Osteocyte (in vitro differentiated cells): ENCODE results near the gene MRAS. TPM values are rescaled to one million over a fixed set of nuclear protein-coding genes. Genes with fewer than 3 reads are reported as not detected.
A peak's percentile ranks its signal among the peaks of the same experiment; 100 is the strongest.

Source experiments
- DNase-seq: peaks from one replicate; pipeline ENCODE4 v3.0.0; 2021; ENCODE audit warnings: mixed read lengths; ENCODE audit not compliant: unreplicated experiment; ENCODE audit errors: extremely low spot score
- H3K27ac Mint-ChIP-seq: one replicate; pipeline ENCODE4 v1.8.0; 2021; ENCODE audit warnings: mild to moderate bottlenecking, mixed read lengths; ENCODE audit not compliant: unreplicated experiment
- H3K27me3 Mint-ChIP-seq: one replicate; pipeline ENCODE4 v1.8.0; 2021; ENCODE audit warnings: mixed read lengths; ENCODE audit not compliant: unreplicated experiment
- H3K36me3 Mint-ChIP-seq: one replicate; pipeline ENCODE4 v1.8.0; 2021; ENCODE audit warnings: mixed read lengths; ENCODE audit not compliant: unreplicated experiment
- H3K4me1 Mint-ChIP-seq: one replicate; pipeline ENCODE4 v1.8.0; 2021; ENCODE audit warnings: mixed read lengths; ENCODE audit not compliant: unreplicated experiment
- H3K4me3 Mint-ChIP-seq: one replicate; pipeline ENCODE4 v1.8.0; 2021; ENCODE audit warnings: mild to moderate bottlenecking, moderate library complexity, mixed read lengths; ENCODE audit not compliant: unreplicated experiment
- H3K9me3 Mint-ChIP-seq: one replicate; pipeline ENCODE4 v1.8.0; 2021; ENCODE audit warnings: mixed read lengths; ENCODE audit not compliant: unreplicated experiment
- CTCF ChIP-seq: fragments of 200-600 bp; sonication (generic); IDR thresholded peaks from 2 replicates; pipeline ENCODE4 v1.5.0; 2021; ENCODE audit warnings: antibody characterized with exemption, mild to moderate bottlenecking, moderate library complexity
- total RNA-seq: library from RNA; stranded (reverse); gene quantifications from 2 replicates; pipeline ENCODE4 v1.2.1, GENCODE V29; 2021

The MRAS gene
- total RNA-seq, 1 donor from 2014 or later = 25.5 TPM

GRCh38 chr3:138331143-138331894 lies 17.1 kb upstream of the MRAS start:
- Mint-ChIP-seq H3K9me3 (no peaks in the 10 kb centered on the region), H3K27ac (no peak overlapping the region), H3K4me3 (no peak overlapping the region), H3K4me1 (peaks cover 11% of the 10 kb centered on the region), H3K36me3 (no peaks in the 10 kb centered on the region), H3K27me3 (peaks cover 39% of the 10 kb centered on the region)
- DNase-seq = no peak
- peak; percentile 39 for TF ChIP-seq CTCF

GRCh38 chr3:138332472-138333073 lies 15.8 kb upstream of the MRAS start:
- Mint-ChIP-seq H3K27me3 (peaks cover 45% of the 10 kb centered on the region), H3K27ac (no peak overlapping the region), H3K4me3 (no peak overlapping the region), H3K9me3 (no peaks in the 10 kb centered on the region), H3K4me1 (peaks cover 11% of the 10 kb centered on the region), H3K36me3 (no peaks in the 10 kb centered on the region)
- DNase-seq = no peak
- peak; percentile 73 for TF ChIP-seq CTCF

GRCh38 chr3:138334608-138335007 lies 13.8 kb upstream of the MRAS start:
- TF ChIP-seq CTCF = no peak
- H3K27ac Mint-ChIP-seq = no peak overlapping the region
- peaks cover 47% of the 10 kb centered on the region for H3K27me3 Mint-ChIP-seq
- H3K4me3 Mint-ChIP-seq = no peak overlapping the region
- H3K9me3 Mint-ChIP-seq = no peaks in the 10 kb centered on the region
- H3K36me3 Mint-ChIP-seq = no peaks in the 10 kb centered on the region
- no peak for DNase-seq
- H3K4me1 Mint-ChIP-seq = peaks cover 3% of the 10 kb centered on the region

- Mint-ChIP-seq H3K4me1 (no peaks in the 10 kb centered on the region), H3K27ac (no peak overlapping the region), H3K4me3 (no peak overlapping the region), H3K9me3 (no peaks in the 10 kb centered on the region), H3K27me3 (peaks cover 51% of the 10 kb centered on the region), H3K36me3 (no peaks in the 10 kb centered on the region)
- no peak for DNase-seq
- no peak for TF ChIP-seq CTCF
These were observed 11.9 kb upstream of the MRAS start for GRCh38 chr3:138336454-138336999.

GRCh38 chr3:138338244-138338643 lies 10.1 kb upstream of the MRAS start:
- no peak for TF ChIP-seq CTCF
- H3K4me1 Mint-ChIP-seq = no peaks in the 10 kb centered on the region
- H3K36me3 Mint-ChIP-seq = no peaks in the 10 kb centered on the region
- H3K4me3 Mint-ChIP-seq = no peak overlapping the region
- DNase-seq = no peak
- H3K27me3 Mint-ChIP-seq = peaks cover 48% of the 10 kb centered on the region
- no peaks in the 10 kb centered on the region for H3K9me3 Mint-ChIP-seq
- H3K27ac Mint-ChIP-seq = no peak overlapping the region
